ENCODE measurements around the gene PPM1K.

DNA sequence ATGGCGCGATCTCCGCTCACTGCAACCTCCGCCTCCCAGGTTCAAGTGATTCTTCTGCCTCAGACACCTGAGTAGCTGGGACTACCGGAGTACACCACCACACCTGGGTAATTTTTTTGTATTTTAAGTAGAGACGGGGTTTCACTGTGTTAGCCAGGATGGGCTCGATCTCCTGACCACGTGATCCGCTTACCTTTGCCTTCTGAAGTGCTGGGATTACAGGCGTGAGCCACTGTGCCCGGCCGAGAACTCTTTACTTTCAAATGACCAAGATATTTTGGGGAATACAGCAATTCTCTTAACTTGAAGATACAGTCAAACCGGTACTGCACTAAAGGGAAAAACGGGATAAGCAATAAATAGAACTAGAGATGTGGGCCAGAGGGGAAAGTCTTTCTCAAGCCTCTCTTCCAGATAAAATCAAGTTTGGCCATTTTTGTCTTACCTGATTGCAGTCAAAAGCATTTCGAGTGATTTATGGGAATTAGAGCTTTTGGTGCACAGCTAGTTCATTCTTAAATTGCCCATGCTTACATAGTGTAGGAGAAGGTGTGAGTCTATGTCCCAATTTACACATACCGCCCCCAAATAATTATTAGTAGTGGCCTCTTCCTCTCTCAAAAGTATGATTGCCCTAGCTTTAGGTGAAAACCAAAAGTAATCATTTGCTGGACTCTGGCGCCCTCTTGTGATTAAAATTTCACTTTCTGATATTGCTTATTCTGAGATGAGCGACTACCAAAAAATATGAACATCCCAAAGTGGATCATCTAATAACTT is 72.7 kb downstream of the PPM1K start:
- no peak for TF ChIP-seq POLR2A (IDR thresholded peaks at IDR 0.05; ENCODE audit: low read depth, low read length)
- TF ChIP-seq TAF1 (IDR thresholded peaks at IDR 0.05; ENCODE audit: borderline replicate concordance, low read depth, low read length): no peak
